ENCODE data around the gene CYB561. TPM values are rescaled to one million over a fixed set of nuclear protein-coding genes. Genes with fewer than 3 reads are reported as not detected.

CYB561 gene, protein sequence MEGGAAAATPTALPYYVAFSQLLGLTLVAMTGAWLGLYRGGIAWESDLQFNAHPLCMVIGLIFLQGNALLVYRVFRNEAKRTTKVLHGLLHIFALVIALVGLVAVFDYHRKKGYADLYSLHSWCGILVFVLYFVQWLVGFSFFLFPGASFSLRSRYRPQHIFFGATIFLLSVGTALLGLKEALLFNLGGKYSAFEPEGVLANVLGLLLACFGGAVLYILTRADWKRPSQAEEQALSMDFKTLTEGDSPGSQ
- 28.9 to 36.6 TPM (median 35.7 TPM) in 5 replicates for total RNA-seq (2022; extraction: Qiagen RNA extraction)

DNA sequence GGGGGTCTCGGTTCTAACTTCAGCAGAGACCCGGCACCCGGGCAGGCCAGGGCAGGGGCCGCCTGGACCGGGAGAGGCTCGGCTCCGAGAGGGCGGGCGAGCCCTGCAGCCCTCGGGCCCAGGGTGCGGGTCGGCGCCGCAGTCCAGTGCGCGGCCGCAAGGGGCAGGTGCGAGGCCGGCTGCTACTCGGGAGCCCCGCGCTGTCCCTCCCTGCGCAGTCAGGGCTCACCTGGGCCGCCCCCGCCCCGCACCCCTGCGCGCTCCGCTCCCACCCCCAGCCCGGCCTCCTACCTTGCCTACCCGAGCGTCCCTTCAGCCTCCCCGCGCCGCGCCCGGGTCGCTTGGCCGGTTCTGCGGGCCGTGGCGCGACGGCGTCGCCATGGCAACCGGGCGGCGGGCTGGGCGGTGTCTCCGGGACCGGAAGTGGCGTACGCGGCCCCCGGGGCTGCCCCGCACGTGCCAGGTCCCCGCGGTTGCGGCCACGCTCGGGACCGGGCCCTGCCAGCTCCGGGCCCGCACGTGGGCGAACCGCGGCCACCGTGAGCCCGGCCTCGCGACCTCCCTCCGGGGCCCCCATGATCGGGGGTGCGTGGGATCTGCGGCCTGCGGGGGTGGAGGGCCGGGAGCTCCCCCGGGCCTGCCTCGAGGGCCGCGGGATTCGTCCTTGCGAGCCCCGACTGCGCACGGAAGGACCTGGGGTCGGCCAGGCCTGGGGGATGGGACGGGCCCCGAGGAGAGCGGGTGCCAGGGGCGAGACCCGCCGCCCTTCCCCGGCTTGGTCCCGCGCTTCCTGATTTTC lies at the start of gene CYB561:
TSS of gene CYB561 (minus strand) at position 353 of the 799 bp plus-strand sequence. CDS start 8,759 bp downstream, outside the sequence.

DNA sequence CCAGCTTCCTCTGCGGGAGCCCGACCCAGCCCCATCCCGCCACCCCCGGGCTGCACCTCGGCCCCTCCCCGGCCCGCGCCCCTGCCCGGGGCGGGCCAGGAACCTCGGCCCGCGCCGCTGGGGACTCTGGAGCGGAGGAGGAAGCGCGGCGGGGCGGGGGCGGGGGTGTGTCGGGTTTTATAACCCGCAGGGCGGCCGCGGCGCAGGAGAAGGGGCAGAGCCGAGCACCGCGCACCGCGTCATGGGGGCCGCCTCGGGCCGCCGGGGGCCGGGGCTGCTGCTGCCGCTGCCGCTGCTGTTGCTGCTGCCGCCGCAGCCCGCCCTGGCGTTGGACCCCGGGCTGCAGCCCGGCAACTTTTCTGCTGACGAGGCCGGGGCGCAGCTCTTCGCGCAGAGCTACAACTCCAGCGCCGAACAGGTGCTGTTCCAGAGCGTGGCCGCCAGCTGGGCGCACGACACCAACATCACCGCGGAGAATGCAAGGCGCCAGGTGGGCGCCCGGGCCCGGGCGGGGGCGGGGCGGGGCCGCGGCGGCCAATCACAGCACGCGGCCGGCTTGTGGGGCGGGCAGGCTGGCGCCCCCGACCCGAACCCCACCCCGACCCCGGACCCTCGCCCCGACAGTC lies 30.9 kb upstream of the CYB561 start, which contains the start of gene ACE:
TSS of gene ACE (plus strand) at position 208 of the 626 bp plus-strand sequence. CDS start at position 242, 34 bp downstream.

Other genes with a start within 250 kb of the CYB561 start
- gene ACE, start 30.8 kb upstream of the CYB561 start, total RNA-seq (2022; extraction: Qiagen RNA extraction) = 1.5 to 4.5 TPM (median 3.4 TPM) in 5 replicates
- 0.02 to 0.06 TPM (median 0.05 TPM) in 3 of 5 replicates, not detected in the others for gene KCNH6, start 77.1 kb upstream of the CYB561 start, total RNA-seq (2022; extraction: Qiagen RNA extraction)
- 42.0 to 67.7 TPM (median 62.1 TPM) in 5 replicates for gene DCAF7, start 104.2 kb upstream of the CYB561 start, total RNA-seq (2022; extraction: Qiagen RNA extraction)
- gene TACO1, start 154.6 kb upstream of the CYB561 start, total RNA-seq (2022; extraction: Qiagen RNA extraction) = 55.6 to 57.7 TPM (median 56.5 TPM) in 5 replicates
- 13.5 to 20.5 TPM (median 18.4 TPM) in 5 replicates for gene MAP3K3, start 176.1 kb upstream of the CYB561 start, total RNA-seq (2022; extraction: Qiagen RNA extraction)

Data from A549 treated with dexamethasone at 1 μM for 4 hours (cell line).